EL (cell line): Measurements from ENCODE around the gene COL18A1.
A peak's percentile ranks its signal among the peaks of the same experiment; 100 is the strongest.

Source experiments
- DNase-seq: peaks from one replicate; pipeline ENCODE4 v3.0.0-alpha.2; 2016

COL18A1 gene

DNA sequence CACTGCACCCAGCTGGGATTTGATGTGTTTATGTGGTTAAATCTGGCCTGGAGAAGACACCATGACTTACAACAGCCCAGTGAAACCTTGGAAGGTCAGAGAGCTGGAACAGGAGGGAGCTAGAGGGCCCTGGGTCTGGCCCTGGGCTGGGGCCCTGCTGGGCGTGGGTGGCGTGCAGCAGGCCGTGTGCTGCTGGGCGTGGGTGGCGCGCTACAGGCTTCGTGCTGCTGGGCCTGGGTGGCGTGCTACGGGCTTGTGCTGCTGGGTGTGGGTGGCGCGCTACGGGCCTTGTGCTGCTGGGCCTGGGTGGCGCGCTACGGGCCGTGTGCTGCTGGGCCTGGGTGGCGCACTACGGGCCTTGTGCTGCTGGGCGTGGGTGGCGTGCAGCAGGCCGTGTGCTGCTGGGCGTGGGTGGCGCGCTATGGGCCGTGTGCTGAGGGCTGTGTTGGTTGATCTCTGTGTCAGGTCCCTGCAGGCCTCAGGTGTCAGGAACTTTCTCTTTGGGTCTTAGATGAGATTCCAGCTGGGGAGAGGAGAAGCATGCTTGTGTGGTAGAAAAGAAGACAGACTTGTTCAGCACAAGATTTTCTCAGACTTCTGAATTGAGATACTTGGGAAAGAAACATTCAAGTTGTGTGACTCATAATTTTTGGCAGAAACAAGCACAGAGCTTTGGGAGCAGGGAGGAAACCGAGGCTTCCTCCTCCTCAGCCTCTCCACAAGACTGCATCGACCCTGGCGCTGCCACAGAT lies 66.0 kb downstream of the COL18A1 start:
- peak; percentile 87 for DNase-seq

DNA sequence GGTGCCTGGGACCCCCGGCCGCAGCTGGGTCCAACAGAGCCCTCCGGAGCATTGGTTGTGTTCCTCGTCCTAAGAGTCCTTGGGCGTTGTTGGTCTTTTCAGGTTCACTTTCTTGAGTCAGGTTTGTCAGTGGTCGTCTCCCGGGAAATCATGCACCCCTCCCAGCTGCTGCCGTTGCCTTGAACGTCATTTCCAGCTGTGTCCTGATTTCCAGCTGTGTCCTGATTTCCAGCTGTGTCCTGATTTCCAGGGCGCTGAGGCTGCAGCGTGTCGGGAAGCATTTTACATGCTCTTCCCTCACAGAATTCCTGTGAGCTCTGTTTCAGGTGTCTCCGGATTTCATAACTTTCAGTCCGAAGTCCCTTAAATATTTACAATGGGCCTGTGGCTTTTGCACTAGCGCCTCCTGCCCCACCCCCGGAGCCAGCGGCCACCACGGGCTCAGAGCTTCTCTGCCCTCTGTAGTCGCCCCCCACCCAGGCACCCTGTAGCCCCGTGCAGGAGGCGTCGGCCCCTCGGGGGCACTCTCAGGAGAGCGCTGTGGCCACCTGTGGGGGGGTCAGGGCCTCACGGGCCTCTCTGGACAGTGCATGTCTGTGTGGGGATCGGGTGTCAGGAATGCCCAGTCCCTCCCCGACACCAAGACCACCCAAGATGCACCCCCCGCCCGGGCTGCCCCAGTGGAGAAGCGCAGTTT lies 66.7 kb downstream of the COL18A1 start:
- no peak for DNase-seq

DNA sequence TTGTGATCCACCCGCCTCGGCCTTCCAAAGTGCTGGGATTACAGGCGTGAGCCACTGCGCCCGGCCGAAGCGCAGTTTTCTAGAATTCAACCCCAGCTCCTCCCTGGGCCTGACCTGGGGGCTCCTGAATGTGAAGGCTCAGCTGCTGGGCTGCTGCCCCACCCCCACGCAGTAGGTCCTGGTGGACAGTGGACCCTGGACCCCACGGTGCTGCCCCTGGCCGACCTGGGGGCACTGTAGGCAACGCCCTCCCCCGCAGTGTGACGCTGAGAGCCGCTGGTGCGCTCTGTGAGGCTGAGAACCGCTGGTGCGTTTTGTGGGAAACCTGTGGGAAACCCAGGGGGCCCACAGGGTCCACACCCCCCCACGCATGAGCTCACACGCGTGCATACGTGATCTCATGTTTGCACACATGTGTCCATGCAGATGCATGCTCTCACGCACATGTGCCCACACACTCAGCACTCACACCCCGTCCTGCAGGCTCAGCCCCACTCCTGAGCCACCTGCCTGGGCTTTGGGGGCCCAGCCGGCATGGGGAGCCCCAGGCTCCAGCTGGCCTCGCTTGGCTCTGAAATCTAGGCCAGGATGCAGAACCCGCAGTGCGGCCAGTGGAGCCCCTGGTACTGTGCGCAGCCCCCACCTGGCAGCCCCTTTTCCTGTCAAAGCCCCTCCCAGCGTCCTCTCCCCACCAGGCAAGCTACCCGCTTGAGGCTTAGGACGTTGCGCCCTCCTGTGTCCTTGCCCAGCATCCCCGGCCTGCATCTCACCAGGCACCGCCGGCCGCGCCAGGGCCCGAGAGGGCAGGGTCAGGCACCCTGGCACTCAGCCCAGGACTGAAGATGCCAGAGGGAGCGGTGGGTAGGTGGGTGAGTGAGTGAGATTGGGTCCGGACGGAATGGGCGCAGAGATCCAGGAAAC lies 67.7 kb downstream of the COL18A1 start:
- no peak for DNase-seq

DNA sequence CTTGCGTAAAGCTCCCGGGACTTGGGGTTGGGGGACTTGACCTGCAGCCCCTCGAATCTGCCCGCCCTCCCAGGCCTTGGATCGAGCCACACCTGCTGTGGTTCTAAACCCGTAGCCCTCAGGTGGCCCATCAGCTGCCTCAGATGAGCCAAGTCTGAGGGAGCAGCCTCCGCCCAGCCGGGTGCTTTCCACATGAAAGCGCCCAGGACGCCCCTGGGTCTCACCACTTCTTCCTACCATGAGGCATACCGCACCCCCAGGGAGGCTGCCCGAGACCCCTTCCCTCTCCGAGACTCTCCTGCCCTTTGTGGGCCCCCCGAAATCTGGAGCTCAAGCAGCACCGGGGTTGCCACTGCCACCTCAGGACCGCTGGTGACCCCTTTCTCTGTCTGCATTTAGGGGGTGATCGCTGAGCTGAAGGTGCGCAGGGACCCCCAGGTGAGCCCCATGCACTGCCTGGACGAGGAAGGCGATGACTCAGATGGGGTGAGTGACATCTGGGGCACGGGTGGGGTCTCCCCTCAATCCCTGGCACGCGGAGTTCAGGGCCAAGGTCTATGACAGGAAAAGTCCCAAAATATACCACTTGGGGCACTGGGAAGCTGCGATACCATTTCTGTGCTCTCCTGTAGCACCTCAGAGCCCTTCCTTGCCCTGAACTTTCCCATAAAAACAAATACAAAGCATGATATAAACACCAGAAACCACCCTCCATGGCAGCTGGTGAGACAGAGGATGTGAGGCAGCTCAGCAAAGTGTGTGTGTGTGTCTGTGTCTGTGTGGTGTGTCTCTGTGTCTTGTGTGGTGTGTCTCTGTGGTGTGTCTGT lies 68.7 kb downstream of the COL18A1 start:
- no peak for DNase-seq

DNA sequence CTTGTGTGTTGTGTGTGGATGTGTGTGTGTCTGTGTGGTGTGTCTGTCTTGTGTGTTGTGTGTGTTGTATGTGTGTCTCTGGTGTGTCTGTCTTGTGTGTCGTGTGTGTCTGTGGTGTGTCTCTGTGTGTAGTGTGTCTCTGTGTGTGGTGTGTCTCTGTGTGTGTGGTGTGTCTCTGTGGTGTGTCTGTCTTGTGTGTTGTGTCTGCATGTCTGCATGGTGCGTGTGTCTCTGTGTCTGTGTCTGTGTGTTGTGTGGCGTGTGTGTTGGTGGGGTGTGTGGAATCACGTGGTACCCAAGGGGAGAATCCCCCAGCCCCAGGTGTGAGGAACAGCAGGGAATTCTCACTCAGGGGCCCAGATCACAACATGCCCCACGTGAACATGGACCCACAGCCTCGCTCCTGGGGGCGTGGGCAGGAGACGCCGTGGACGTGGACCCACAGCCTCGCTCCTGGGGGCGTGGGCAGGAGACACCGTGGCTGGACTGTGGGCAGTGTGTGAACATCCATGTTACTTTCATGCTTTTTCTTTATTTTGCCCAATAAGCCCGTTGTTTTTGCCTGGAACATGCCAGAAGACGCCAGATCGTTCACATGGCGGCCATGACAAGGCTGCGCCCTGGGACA lies 69.5 kb downstream of the COL18A1 start:
- DNase-seq, result no peak

DNA sequence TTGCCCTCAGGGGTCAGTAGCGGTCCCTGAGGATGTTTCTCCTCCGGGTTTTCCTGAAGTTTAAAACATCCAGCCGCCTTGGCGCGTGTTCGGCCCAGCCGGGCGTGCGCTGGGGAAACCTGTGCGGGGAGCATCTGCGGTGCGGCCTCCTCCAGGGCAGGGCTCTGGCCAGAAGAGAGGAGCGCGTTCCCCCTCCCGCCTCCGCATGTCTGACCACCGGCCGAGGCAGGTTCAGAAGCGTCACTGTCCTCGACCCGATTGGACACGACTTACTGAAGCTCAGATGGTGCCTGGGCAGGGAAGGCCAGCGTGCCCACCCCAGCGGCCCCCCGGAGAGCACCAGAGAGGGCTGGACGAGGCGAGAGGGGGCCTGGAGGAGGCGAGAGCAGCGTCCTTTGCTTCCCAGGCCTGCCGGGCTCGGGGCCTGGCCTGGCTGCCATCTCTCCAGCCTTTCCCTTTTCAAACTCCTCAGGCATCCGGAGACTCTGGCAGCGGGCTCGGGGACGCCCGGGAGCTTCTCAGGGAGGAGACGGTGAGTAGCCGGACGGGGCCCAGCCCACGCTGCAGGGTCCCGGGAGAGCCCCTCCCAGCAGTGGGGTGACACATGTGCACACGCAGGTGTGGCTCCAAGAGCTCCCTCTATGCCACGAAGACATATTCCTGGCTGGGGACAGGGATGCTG lies 70.2 kb downstream of the COL18A1 start:
- DNase-seq, result no peak

DNA sequence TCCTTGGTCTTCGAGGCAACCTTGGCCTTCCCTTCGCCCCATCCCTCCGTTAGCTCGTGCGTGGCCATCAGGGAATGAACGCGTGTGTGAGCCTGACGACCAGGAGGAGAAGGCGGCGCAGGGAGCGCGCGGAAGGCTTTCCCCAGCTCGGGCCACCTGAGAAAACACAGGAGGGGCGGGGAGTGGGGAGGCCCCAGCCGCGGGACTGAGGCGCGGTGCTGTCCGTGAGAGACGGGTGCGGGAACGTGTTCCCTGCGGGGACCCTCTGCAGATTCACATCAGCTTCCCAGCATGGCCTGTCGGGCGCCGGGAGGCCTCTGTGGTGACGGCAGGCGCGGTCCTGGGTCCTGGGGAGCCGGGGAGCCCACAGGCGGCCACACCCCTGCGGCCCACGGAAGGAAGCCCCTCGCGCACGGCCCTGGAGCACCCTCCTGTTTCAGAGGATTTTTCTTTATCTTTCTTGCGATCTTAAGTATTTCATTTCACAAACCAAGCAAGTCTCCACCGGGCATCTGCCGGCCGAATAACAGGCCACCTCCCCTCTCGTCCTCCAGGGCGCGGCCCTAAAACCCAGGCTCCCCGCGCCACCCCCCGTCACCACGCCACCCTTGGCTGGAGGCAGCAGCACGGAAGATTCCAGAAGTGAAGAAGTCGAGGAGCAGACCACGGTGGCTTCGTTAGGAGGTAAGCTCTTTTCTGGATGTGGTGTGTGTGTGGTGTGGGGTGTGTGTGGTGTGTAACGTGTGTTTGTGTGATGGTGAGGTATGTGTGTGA lies 71.0 kb downstream of the COL18A1 start:
- DNase-seq, result no peak

DNA sequence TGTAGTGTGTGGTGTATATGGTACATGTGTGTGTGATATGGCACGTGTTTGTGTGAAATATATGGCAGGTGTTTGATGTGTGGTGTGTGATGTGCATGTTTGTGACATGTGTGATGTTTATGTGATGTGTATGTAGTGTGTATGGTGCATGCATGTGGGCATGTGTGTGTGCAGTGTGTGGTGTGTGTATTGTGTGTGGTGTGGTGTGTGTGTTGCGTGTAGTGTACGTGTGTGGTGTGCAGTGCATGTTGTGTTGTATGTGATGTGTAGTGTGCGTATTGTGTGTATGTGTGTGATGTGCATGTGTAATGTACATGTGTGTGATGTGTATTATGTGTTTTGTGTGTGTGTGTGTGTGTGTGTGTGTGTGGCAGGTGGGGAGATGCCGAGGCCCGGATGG lies 71.6 kb downstream of the COL18A1 start:
- no peak for DNase-seq

DNA sequence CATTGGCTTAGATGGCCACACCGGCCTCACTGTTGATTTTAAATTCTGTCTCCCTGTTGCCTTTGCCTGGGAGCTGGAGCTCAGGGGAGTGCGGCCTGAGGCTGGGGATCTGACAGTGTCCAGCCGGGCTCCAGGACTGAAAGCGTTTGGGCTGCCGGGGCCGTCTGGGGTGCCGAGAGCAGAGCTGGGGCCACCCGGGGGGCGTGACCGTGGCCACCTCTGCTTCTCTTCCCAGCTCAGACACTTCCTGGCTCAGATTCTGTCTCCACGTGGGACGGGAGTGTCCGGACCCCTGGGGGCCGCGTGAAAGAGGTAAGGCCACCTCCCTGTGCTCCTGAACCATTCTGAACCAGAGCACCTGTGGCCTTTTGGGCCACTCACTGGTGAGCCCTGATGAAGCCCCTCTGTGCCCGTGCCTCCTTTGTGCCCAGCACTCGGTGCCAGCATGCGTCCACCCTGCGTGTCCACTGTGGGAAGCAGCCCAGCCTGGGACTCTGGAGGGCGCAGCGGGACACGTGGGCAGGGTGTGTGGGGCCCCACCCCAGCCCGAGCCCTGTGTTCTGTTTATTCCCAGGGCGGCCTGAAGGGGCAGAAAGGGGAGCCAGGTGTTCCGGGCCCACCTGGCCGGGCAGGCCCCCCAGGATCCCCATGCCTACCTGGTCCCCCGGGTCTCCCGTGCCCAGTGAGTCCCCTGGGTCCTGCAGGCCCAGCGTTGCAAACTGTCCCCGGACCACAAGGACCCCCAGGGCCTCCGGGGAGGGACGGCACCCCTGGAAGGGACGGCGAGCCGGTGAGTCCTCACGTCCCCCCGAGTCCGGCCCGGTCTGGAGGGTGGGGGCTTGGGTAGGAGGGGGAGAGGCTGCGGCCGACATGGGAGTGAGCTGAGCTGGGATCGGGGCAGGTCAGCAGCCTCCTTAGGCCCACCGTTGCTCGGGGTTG lies 72.5 kb downstream of the COL18A1 start:
- DNase-seq, result no peak

DNA sequence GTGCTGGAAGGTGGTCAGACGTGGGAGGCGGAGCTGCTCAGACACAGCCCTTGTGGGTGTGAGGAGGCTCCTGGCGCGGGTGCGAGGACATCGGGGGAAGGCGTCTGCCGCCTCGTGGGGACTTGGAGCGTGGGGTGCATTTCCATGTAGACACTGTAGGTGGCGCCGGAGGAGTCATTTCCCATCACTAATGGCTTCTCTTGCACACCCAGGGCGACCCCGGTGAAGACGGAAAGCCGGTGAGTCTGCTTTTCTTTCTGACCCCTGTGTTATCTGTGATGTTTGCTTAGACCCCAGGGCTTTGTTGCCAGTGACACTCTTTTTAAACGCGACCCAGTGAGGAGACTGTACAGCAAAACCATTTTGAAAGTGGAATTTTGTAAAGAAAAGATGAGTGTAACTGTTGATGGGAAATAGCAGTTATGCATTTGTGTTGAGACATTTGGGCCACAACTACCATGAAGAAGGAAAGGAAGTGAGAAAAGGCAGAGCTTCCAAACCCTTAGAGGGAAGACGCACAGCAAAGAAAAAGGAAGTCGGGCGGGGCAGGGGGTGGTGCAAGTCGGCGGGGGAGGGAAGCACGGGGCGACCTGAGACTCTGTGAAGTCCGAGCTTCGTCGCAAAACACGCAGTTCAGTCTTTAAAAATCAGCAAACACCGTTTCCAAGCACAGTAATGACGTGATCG lies 73.3 kb downstream of the COL18A1 start:
- peak; percentile 13 for DNase-seq

DNA sequence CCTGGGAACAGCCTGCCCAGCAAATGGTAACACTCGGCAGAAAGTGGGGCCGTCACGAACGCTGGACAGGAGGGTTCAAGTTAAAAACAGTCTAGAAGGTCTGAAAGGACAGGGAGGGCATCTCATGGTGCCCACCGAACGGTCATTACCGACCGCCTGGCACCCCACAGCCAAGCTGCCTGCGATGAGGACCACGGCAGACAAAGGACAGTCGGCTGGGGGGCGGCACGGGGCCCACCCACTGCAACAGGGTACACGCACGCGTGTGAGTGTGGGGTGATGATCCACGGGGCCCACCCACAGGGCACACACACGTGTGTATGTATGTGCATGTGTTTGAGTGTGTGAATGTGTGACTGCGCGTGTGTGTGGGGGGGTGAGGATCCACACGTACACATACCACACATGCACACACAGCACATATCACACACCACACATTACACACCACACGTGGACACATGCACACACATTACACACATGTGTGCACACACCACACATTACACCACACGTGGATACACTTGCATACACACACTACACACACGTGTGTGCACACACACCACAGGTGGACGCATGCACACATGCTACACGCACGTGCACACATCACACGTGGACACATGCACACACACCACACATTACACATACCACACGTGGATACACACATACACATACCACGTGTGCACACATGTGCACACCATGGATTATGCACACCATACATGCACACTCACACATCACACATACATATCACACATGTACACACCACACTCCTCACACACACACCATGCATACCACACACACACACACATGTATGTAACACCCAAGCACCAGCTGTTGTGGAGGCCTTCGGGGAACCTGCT lies 74.1 kb downstream of the COL18A1 start:
- no peak for DNase-seq

DNA sequence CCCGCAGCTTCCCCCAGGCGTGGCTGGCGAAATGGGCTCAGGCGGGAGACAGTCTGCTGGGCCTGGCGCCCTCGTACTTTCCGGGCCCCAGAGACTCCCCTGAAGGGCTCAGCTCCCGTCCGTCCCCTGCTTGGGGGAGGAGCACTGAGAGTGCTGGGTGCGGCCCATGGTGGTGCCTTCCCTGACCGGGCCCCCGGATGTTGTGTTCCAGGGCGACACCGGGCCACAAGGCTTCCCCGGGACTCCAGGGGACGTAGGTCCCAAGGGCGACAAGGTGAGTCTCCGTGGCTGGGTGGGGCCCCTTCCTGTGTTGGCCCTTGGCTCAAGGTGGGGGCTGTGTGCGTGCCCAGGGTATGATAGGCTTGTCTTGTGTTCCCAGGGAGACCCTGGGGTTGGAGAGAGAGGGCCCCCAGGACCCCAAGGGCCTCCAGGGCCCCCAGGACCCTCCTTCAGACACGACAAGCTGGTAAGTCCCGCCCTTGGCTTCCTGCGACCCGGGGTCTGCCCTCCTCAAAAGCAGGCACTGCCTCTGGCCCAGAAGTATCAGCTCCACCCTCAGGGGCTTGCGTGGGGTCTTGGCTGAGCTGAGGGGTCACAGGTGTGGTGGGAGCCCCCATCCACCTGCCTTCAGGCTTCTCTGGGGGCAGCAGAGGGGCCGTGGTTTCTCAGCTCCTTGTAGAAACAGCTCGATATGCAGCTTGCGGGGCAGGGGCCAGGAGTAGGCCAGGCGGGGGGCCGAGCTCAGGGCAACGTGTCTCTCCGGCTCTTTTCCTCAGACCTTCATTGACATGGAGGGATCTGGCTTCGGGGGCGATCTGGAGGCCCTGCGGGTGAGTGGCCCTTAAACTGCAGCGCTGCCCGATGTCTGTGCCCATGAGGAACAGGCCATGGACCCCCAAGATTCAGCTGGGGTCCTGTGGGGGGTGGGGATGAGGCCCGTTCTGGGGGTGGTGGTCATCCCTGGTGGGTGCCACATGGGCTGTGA lies 75.0 kb downstream of the COL18A1 start:
- DNase-seq, result no peak

DNA sequence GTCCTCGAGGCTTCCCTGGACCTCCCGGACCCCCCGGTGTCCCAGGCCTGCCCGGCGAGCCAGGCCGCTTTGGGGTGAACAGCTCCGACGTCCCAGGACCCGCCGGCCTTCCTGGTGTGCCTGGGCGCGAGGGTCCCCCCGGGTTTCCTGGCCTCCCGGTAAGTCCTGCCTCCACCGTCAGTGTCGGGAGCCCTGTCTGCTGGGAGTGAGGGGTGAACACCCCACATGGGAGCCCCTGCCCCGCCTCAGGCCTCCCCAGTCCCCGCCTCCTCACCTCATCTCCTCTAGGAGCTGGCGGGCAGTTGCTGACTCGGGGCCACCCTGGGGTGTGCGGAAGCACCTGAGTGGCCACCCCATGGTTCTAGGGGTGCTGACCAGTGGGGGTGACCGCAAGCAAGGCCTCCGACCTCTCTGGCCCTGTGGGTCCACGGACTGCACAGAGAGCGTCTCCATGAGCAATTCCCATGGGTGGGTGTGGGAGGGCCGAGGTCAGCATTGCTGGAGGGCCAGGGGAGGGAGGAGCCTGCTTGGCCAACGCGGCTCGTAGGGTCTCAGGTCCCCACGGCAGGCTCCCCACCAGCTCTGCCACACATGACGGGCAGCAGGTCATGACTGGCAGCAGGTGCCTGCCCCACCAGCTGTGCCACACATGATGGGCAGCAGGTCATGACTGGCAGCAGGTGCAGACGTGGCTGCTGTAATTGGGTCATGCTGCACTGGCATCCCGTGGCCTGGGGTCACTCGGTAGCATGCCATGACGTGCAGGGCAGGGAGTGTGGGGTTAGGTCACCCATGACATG lies 75.9 kb downstream of the COL18A1 start:
- DNase-seq, result no peak

DNA sequence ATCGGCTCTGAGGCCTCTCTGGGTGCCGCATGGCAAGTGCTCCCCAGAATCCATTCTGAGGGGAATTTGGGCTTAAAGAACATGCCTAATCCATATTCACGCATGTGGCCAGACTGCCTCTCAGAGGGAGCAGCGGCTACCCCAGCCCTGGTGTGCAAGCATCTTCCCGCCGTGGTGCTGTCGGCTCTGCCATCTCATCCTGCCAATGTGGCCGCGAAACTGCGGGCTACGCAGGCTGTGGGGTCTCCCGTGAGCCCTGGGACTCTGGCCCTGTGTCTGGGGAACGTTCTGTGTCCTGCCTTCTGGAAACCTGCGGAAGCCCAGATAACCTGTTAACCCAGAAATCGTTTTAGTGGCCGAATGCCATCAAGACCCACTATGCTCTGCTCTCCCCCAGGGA lies 76.6 kb downstream of the COL18A1 start:
- DNase-seq, result no peak

DNA sequence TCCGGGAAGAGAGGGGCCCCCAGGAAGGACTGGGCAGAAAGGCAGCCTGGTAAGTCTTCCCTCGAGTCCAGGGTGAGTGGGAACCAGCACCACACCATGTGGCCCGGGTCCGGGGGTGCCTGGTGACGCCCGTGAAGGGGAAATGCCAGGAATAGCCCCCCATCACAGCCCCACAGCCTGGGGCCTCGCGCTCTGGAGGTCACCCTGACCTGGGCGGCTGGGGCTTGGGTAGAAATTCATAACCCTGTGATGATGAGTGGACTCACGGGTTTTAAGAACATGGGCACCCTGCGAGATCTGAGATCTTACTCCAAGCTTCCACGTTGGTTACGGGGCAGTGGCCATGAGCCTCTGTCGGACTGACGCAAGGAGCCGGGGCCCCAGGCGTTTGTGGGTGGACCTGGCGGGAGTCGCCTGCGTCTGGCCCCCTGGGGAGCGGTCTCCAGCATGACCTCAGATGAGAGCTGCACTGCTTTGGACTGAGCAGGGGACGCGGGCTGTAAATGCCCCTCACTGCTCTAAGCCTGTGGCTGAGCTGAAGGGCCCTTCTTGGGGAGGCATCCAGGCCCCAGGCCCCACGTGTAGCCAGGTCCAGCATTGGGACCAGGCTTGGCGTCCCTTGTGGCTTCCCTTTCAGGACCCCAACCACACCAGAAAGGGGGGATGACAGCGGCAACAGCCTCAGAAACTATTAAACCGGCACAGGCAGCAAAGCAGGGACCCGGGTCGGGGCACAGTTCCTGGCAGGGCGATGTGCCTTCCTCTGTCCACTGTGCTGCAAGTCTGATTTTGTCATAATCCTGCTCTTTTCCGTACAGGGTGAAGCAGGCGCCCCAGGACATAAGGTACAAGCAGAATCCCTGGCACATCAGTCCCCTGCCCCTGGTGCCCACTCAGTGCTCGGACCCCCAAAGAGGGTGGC lies 77.3 kb downstream of the COL18A1 start:
- no peak for DNase-seq
